ENCODE measurements around the gene KMT2C.

KMT2C gene

GRCh38 chr7:152090747-152091146, 345.1 kb downstream of the KMT2C start:
- Histone ChIP-seq H3K4me3 (ENCODE audit: low read length, poor library complexity, severe bottlenecking) (no peak overlapping the region), H3K36me3 (ENCODE audit: insufficient read depth, low read length) (no peaks in the 10 kb centered on the region), H3K4me2 (ENCODE audit: low read depth, low read length, poor library complexity, severe bottlenecking) (no peak overlapping the region), H3K4me1 (ENCODE audit: insufficient read depth, low read length, poor library complexity, severe bottlenecking) (no peaks in the 10 kb centered on the region), H3F3A (ENCODE audit: low read depth) (no peaks in the 10 kb centered on the region), H3K27me3 (ENCODE audit: insufficient read depth, low read length, poor library complexity, severe bottlenecking) (no peaks in the 10 kb centered on the region), H3K9ac (ENCODE audit: low read depth, low read length, poor library complexity, severe bottlenecking) (no peak overlapping the region), H3K9me2 (replicated peaks; ENCODE audit: low read depth, low read length) (no peaks in the 10 kb centered on the region), H4K20me1 (ENCODE audit: insufficient read depth, low read length, poor library complexity, severe bottlenecking) (no peaks in the 10 kb centered on the region), H2AFZ (ENCODE audit: low read length) (no peak overlapping the region), H3K9me3 (ENCODE audit: insufficient read depth, low read depth, low read length) (no peaks in the 10 kb centered on the region), H3K79me2 (ENCODE audit: insufficient read depth, low read length) (no peaks in the 10 kb centered on the region)
- no peak for TF ChIP-seq EZH2phosphoT487 (IDR thresholded peaks at IDR 0.05; ENCODE audit: borderline replicate concordance)
- TF ChIP-seq CTCF (conservative IDR thresholded peaks at IDR 0.05; ENCODE audit: low read length) = no peak

- H3K36me3 ChIP-seq (ENCODE audit: insufficient read depth, low read length) = no peaks in the 10 kb centered on the region
- no peaks in the 10 kb centered on the region for H3F3A ChIP-seq (ENCODE audit: low read depth)
- H3K9ac ChIP-seq (ENCODE audit: low read depth, low read length, poor library complexity, severe bottlenecking) = no peak overlapping the region
- H3K4me2 ChIP-seq (ENCODE audit: low read depth, low read length, poor library complexity, severe bottlenecking) = no peak overlapping the region
- no peaks in the 10 kb centered on the region for H3K27me3 ChIP-seq (ENCODE audit: insufficient read depth, low read length, poor library complexity, severe bottlenecking)
- H2AFZ ChIP-seq (ENCODE audit: low read length) = no peak overlapping the region
- no peak for TF ChIP-seq EZH2phosphoT487 (IDR thresholded peaks at IDR 0.05; ENCODE audit: borderline replicate concordance)
- no peak for TF ChIP-seq CTCF (conservative IDR thresholded peaks at IDR 0.05; ENCODE audit: low read length)
- H4K20me1 ChIP-seq (ENCODE audit: insufficient read depth, low read length, poor library complexity, severe bottlenecking) = no peaks in the 10 kb centered on the region
- no peaks in the 10 kb centered on the region for H3K4me1 ChIP-seq (ENCODE audit: insufficient read depth, low read length, poor library complexity, severe bottlenecking)
- no peaks in the 10 kb centered on the region for H3K9me2 ChIP-seq (replicated peaks; ENCODE audit: low read depth, low read length)
- no peaks in the 10 kb centered on the region for H3K79me2 ChIP-seq (ENCODE audit: insufficient read depth, low read length)
- no peak overlapping the region for H3K4me3 ChIP-seq (ENCODE audit: low read length, poor library complexity, severe bottlenecking)
- H3K9me3 ChIP-seq (ENCODE audit: insufficient read depth, low read depth, low read length) = no peaks in the 10 kb centered on the region
Measured at GRCh38 chr7:152089183-152089582, 346.6 kb downstream of the KMT2C start.

- no peak overlapping the region for H3K9ac ChIP-seq (ENCODE audit: low read depth, low read length, poor library complexity, severe bottlenecking)
- no peaks in the 10 kb centered on the region for H3K9me3 ChIP-seq (ENCODE audit: insufficient read depth, low read depth, low read length)
- no peaks in the 10 kb centered on the region for H3F3A ChIP-seq (ENCODE audit: low read depth)
- no peak overlapping the region for H3K4me2 ChIP-seq (ENCODE audit: low read depth, low read length, poor library complexity, severe bottlenecking)
- H3K79me2 ChIP-seq (ENCODE audit: insufficient read depth, low read length) = no peaks in the 10 kb centered on the region
- no peaks in the 10 kb centered on the region for H3K27me3 ChIP-seq (ENCODE audit: insufficient read depth, low read length, poor library complexity, severe bottlenecking)
- no peaks in the 10 kb centered on the region for H4K20me1 ChIP-seq (ENCODE audit: insufficient read depth, low read length, poor library complexity, severe bottlenecking)
- no peaks in the 10 kb centered on the region for H3K4me1 ChIP-seq (ENCODE audit: insufficient read depth, low read length, poor library complexity, severe bottlenecking)
- no peak for TF ChIP-seq CTCF (conservative IDR thresholded peaks at IDR 0.05; ENCODE audit: low read length)
- no peak for TF ChIP-seq EZH2phosphoT487 (IDR thresholded peaks at IDR 0.05; ENCODE audit: borderline replicate concordance)
- no peak overlapping the region for H3K4me3 ChIP-seq (ENCODE audit: low read length, poor library complexity, severe bottlenecking)
- no peaks in the 10 kb centered on the region for H3K36me3 ChIP-seq (ENCODE audit: insufficient read depth, low read length)
- no peak overlapping the region for H2AFZ ChIP-seq (ENCODE audit: low read length)
- no peaks in the 10 kb centered on the region for H3K9me2 ChIP-seq (replicated peaks; ENCODE audit: low read depth, low read length)
Measured at GRCh38 chr7:152086513-152086912, 349.3 kb downstream of the KMT2C start.

Data from Loucy (cell line).